Measurements from ENCODE around the gene PLA2G4D.

DNA sequence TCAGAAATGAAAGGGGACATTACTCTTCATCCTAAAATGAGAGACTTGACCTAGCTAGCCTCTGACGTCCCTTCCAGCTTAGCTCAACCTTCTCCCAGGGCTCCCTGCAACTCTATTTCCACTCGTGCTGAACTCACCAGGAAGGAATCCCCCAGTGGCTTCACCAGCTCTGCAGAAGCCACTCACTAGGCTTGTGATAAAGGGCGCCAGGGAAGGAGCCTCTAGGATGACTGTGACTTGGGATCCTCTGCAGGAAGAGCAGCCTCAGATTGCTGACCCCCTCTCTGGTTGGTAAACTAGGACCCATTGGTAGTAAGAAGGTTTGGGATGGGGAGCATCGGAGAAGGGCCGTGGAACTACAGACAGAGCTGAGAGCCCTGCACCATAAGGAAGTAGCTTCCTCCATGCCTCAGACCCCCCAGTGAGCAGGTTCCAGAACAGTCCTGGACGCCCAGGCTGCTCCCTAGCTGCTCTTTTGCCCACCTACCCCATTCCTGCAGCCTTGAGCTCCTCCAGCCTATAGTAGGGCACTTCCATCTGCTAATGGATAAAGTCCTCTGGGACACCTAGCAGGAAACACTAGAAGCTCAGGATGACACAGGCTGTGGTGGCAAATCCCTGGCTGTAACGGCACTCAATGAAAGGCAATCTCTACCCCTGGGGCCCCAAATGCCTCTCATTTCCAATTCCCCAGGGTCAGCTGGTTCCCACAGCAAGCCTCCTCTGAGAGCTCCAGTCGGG is 36.1 kb upstream of the PLA2G4D start:
- TF ChIP-seq, protein P1, sequence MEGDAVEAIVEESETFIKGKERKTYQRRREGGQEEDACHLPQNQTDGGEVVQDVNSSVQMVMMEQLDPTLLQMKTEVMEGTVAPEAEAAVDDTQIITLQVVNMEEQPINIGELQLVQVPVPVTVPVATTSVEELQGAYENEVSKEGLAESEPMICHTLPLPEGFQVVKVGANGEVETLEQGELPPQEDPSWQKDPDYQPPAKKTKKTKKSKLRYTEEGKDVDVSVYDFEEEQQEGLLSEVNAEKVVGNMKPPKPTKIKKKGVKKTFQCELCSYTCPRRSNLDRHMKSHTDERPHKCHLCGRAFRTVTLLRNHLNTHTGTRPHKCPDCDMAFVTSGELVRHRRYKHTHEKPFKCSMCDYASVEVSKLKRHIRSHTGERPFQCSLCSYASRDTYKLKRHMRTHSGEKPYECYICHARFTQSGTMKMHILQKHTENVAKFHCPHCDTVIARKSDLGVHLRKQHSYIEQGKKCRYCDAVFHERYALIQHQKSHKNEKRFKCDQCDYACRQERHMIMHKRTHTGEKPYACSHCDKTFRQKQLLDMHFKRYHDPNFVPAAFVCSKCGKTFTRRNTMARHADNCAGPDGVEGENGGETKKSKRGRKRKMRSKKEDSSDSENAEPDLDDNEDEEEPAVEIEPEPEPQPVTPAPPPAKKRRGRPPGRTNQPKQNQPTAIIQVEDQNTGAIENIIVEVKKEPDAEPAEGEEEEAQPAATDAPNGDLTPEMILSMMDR (IDR thresholded peaks at IDR 0.05), result no peak
- TF ChIP-seq TAF1 (IDR thresholded peaks at IDR 0.05; ENCODE audit: borderline replicate concordance, low read depth, low read length) (no peak), FOXJ3 (CRISPR knock-in tag; IDR thresholded peaks at IDR 0.05) (no peak), TCF12 (IDR thresholded peaks at IDR 0.05) (no peak)

All from SK-N-SH (cell line).